AG09319 (cell line): ENCODE results near the gene CRMP1.

ENCODE experiments used
- DNase-seq: peaks from one replicate; pipeline ENCODE4 v3.0.0-alpha.2; 2010; ENCODE audit warnings: low read depth; ENCODE audit errors: extremely low read depth
- TF ChIP-seq, protein P1 (sequence below): IDR thresholded peaks from 2 replicates; pipeline ENCODE4 v1.5.1; 2011; ENCODE audit warnings: low read depth, mild to moderate bottlenecking, inconsistent platforms, low read length, moderate library complexity

The CRMP1 gene

DNA sequence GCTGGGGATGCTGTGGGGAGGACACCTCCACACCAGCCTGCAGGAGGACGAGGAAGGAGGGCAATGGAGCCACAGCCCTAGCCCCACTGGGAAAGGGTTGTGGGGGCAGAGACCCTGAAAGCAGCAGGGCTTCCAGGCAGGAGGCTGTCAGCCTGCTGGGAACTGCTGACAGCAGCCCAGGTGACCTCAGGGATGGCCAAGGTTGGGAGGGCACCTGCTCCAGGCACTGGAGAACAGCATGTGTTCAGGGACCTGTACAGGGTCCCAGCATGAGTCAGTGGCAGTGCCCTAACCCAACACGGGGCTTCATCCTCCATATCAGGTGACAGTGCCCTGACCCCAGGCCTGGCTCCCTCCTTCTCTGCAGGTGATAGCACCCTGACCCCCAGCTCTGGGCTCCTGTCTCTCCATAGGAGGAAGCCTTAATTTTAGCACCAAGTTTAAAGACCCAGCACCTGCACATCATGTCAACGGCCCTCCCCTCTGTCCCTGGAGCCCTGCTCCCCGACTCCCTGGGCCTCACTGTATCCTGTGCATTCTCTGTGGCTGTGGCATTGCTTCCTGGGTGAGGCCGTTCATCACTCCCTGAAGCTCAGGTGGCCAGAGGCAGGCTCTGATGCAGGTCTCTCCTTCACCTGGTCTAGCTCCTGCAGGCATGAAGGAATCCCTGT is 66.3 kb downstream of the CRMP1 start:
- no peak for DNase-seq
- TF ChIP-seq, protein P1, sequence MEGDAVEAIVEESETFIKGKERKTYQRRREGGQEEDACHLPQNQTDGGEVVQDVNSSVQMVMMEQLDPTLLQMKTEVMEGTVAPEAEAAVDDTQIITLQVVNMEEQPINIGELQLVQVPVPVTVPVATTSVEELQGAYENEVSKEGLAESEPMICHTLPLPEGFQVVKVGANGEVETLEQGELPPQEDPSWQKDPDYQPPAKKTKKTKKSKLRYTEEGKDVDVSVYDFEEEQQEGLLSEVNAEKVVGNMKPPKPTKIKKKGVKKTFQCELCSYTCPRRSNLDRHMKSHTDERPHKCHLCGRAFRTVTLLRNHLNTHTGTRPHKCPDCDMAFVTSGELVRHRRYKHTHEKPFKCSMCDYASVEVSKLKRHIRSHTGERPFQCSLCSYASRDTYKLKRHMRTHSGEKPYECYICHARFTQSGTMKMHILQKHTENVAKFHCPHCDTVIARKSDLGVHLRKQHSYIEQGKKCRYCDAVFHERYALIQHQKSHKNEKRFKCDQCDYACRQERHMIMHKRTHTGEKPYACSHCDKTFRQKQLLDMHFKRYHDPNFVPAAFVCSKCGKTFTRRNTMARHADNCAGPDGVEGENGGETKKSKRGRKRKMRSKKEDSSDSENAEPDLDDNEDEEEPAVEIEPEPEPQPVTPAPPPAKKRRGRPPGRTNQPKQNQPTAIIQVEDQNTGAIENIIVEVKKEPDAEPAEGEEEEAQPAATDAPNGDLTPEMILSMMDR, result no peak

DNA sequence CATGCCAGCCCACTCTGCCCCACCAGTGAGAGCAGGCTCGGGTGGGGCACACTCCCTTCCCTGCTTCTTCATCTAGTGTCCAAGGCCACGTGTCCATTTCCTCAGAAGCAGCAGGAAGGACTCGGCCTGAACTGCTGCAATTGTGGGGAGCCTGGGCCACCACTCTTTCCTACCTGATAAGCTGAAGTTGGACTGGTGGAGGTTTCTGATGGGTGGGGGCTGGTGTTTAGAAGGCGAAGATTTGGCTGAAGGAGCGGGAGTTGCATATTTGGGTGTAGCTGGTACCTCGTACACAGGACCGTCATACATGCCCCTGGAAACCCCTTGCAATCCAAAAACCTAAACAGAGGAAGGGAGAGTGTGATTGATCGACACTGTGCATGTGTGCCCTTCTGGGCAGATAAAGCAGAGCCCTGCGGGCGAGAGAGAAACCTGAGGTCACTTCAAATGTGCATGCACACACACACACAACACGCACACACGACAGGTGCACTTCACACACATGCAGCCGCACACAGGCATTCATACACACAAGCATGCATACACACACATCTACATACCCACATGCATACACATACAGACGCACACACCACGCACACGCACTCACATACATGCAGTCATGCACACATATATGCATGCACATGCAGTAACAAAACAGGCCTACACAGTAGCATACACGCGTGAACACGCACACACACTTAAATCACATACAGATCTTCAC is 67.4 kb downstream of the CRMP1 start:
- DNase-seq, result no peak
- TF ChIP-seq, protein P1, result no peak

DNA sequence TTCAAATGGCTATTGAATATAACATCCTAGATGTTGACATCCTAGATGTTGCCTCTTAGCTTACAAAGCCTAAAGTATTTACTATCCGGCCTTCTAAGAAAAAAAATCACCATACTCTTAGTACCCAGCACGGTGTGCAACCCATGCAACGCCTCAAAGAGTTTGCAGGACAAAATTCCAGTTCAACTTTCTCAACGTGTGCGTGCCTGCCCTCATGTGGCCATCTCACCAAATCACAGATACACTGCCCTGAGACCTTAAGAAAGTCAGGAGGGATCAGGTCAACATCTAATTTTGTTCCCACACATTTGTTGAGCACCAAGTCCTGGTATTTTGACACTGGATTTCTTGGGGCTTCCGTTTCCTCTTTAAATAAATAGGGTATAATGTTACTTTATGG is 68.3 kb downstream of the CRMP1 start:
- TF ChIP-seq, protein P1, result peak; percentile 53
- DNase-seq, result no peak

DNA sequence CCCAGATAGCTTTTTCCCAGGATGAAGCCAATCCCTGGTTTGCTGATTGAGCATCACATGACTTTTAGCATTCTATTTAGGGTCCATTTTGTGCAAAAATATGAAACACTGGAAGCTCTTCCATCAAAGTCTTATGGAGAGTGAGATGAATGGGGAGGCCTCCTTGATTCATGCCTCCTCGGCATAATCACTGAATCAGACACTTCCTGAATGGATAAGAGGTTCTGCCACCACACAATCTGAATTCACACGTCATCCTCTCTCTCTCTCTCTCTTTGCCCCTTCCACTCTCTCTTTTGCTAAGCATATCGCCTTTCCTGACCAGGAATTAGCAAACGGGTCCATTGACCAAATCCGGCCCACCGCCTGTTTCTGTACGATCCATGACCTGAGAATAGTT is 68.7 kb downstream of the CRMP1 start:
- no peak for DNase-seq
- TF ChIP-seq, protein P1, result no peak

DNA sequence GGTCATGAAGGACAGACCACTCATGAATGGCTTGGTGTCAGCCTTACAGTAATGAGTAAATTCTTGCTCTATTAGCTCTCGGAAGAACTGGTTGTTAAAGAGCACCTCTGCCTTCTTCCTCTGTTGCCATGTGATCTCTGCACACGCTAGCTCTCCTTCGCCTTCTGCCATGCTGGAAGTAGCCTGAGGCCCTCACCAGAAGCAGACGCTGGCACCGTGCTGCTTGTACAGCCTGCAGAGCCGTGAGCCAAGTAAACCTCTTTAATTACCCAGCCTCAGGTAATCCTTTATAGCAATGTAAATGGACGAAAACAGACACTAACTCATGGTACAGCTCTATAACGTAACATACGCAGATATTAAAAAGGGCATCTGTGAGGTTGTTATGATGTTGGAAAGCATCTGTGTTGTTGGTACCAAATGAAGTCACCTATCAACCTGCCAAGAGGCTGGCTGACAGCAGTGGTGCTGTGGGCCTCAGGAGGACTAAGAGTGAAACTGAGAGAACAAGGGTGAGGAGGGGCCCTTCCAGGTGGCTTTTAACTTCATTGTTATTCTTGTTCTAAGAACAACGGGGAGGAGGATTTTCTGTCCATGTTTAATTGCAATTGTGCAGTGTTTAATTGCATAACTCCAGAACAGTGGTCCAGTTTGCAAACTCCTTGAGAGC is 69.2 kb downstream of the CRMP1 start:
- DNase-seq, result no peak
- TF ChIP-seq, protein P1, result no peak

DNA sequence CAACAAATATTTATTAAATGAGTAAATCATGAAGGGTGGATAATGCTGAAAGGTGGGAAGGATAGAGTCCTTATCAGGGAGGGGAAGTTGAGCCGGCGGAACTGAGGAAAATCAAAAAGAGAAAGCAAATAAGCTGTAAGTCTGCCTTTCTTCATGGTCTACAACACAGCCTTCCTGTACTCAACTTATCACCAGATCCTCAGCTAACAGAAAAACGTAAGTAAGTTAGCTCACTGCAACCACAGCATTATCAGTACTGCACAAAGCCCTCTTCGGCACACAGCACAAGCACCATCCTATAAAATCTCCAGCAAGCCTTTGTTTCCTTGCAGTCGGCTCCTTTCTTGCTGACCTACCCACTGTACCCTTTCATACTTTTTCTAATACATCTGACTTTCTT is 70.3 kb downstream of the CRMP1 start:
- no peak for DNase-seq
- TF ChIP-seq, protein P1, result no peak
